Measurements from ENCODE around the gene RPLP2. TPM values are rescaled to one million over a fixed set of nuclear protein-coding genes. Genes with fewer than 3 reads are reported as not detected.

The RPLP2 gene
- total and polyA plus RNA-seq, 2 of the 4 experiments (the other 2 are of a cell fraction), result 59.9 to 1,897 TPM

GRCh38 chr11:786235-787083 is 23.3 kb upstream of the RPLP2 start:
- no peaks in the 10 kb centered on the region for H3K27me3 ChIP-seq (ENCODE audit: control insufficient read depth, insufficient read depth, low read length)
- intact Hi-C loops (cut with micrococcal nuclease), result no loop called here
- no peak overlapping the region for H3K4ac ChIP-seq (ENCODE audit: low read depth, low read length)
- H3K4me3 ChIP-seq (ENCODE audit: insufficient read depth, low read depth, low read length), result no peak overlapping the region
- H2AK9ac ChIP-seq (replicated peaks; ENCODE audit: low read depth, low read length, poor library complexity), result peak overlapping the region; percentile 1
- TF ChIP-seq NFE2L2 (IDR thresholded peaks at IDR 0.05; ENCODE audit: low read depth, low read length), result no peak
- TF ChIP-seq MAFK (IDR thresholded peaks at IDR 0.05; ENCODE audit: low read depth, low read length), result no peak
- no peak for TF ChIP-seq BHLHE40 (IDR thresholded peaks at IDR 0.05; ENCODE audit: low read depth, low read length)
- H3K18ac ChIP-seq (ENCODE audit: low read depth, low read length), result no peak overlapping the region
- POLR2A ChIA-PET (ENCODE audit: unreplicated experiment), result no interaction called here
- no peak overlapping the region for H3K23ac ChIP-seq (ENCODE audit: low read depth, low read length)
- DNase-seq (no peak), ATAC-seq (ENCODE audit: low read depth) (no peak)
- no peak overlapping the region for H4K91ac ChIP-seq (ENCODE audit: insufficient read depth, low read depth, low read length)
- H3K9ac ChIP-seq (ENCODE audit: low read depth, low read length), result no peak overlapping the region
- CTCF ChIA-PET, result no interaction called here
- dilution Hi-C loops (cut with HindIII; ENCODE audit: low sequenced_read_pairs, unreplicated experiment), result no loop called here
- peaks cover 11% of the 10 kb centered on the region for H3K4me1 ChIP-seq (ENCODE audit: control insufficient read depth, insufficient read depth, low read length)
- no peak overlapping the region for H4K5ac ChIP-seq (ENCODE audit: low read depth, low read length)
- 93% methylated on average over 10 of the region's 24 CpGs; no CpG with 5 or more reads in 1 of the 2 experiments for WGBS, 2 experiments (ENCODE audit: extremely low coverage in 2 of 2, insufficient read length in 1 of 2)
- H2AFZ ChIP-seq (replicated peaks; ENCODE audit: low read length, poor library complexity), result no peak overlapping the region
- no peaks in the 10 kb centered on the region for H3K9me3 ChIP-seq (ENCODE audit: control insufficient read depth, insufficient read depth, low read length)
- H2BK15ac ChIP-seq (ENCODE audit: low read depth, low read length), result no peak overlapping the region
- peaks cover 0 to 15% of the 10 kb centered on the region in 2 experiments; a peak in 2 of 4 replicates for H3K79me1 ChIP-seq (ENCODE audit: low read depth in 1 of 2, low read length in 2 of 2)
- H3K4me2 ChIP-seq (ENCODE audit: low read depth, low read length), result no peak overlapping the region
- no peak overlapping the region for H3K14ac ChIP-seq (replicated peaks; ENCODE audit: low read depth, low read length)
- H3K9me1 ChIP-seq (ENCODE audit: insufficient read depth, low read length), result no peaks in the 10 kb centered on the region
- in situ Hi-C loops (cut with MboI; ENCODE audit: low sequenced_read_pairs), result no loop called here
- H3K36me3 ChIP-seq (ENCODE audit: control insufficient read depth, insufficient read depth, low read length), result 0 out of 2 replicates have a peak, but pooled peaks cover 2% of the 10 kb centered on the region
- no peak overlapping the region for H2BK20ac ChIP-seq (ENCODE audit: low read depth, low read length)
- H2BK120ac ChIP-seq (ENCODE audit: low read depth, low read length), result no peak overlapping the region
- H2BK5ac ChIP-seq (ENCODE audit: low read depth, low read length, poor library complexity, severe bottlenecking), result no peak overlapping the region
- peaks cover 16% of the 10 kb centered on the region for H4K20me1 ChIP-seq (ENCODE audit: insufficient read depth, low read length)
- H3K27ac ChIP-seq (ENCODE audit: insufficient read depth, low read length), result no peak overlapping the region
- H4K8ac ChIP-seq (ENCODE audit: low read depth in 2 of 2, low read length in 2 of 2), result no peak overlapping the region
- no peak overlapping the region for H3K56ac ChIP-seq (ENCODE audit: extremely low read depth, insufficient read depth, low read length)
- BruUV-seq (replicated peaks), result no TSS peak
- H2AK5ac ChIP-seq (ENCODE audit: low read depth, low read length), result no peak overlapping the region
